ENCODE results near the gene SEPTIN5. TPM values are rescaled to one million over a fixed set of nuclear protein-coding genes. Genes with fewer than 3 reads are reported as not detected.
"Not testable (repeated sequence)": the region's sequence is repeated elsewhere in the genome, so short reads cannot be mapped to it uniquely, and the experiment has no call there.

The SEPTIN5 gene
- polyA plus RNA-seq, 1 experiment: 13.1 TPM

DNA sequence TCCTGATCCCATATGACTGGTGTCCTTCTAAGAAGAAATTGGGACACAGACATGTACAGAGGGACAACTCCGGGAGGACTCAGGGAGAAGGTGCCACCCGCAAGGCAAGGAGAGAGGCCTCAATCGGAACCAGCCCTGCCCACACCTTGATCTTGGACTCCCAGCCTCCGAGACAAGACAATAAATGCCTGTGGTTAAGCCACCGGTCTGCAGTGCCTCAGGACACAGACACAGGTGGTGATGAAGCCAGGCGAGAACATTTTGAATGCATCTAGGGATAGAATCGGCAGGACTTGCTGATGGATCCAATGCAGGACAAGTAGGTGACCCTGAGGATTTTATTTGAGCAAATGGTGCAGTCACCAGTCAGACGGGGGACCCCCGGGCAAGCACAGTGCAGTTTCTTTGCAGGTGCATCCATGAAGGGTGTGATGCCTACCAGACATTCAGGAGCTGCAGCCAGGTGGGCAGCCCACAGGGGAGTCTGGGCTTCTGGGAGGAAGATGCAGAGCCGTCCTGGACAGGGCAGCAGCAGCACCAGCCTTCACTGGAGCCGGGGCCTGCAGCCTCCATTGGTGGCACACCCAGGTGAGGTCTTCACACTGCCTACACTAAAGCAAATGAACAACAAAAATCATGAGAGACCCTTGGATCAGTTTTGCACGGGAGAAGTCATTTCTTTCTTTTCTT is 20.2 kb upstream of the SEPTIN5 start:
- Histone ChIP-seq H3K4me3 (ENCODE audit: low read depth, low read length) (no peak overlapping the region), H3K27me3 (ENCODE audit: control insufficient read depth, insufficient read depth, low read length) (no peaks in the 10 kb centered on the region), H3K9me3 (ENCODE audit: control insufficient read depth, insufficient read depth, low read length) (peaks cover 5% of the 10 kb centered on the region; the same call in 1 of the 2 replicates), H3K27ac (ENCODE audit: low read depth, low read length) (no peak overlapping the region)
- CTCF ChIA-PET: no interaction called here
- POLR2A ChIA-PET: interaction anchor here (0.7 kb wide), 1 partner anchor 270 kb away, joined by 6 read pairs; no protein-coding TSS in a partner anchor
- TF ChIP-seq, protein P1, sequence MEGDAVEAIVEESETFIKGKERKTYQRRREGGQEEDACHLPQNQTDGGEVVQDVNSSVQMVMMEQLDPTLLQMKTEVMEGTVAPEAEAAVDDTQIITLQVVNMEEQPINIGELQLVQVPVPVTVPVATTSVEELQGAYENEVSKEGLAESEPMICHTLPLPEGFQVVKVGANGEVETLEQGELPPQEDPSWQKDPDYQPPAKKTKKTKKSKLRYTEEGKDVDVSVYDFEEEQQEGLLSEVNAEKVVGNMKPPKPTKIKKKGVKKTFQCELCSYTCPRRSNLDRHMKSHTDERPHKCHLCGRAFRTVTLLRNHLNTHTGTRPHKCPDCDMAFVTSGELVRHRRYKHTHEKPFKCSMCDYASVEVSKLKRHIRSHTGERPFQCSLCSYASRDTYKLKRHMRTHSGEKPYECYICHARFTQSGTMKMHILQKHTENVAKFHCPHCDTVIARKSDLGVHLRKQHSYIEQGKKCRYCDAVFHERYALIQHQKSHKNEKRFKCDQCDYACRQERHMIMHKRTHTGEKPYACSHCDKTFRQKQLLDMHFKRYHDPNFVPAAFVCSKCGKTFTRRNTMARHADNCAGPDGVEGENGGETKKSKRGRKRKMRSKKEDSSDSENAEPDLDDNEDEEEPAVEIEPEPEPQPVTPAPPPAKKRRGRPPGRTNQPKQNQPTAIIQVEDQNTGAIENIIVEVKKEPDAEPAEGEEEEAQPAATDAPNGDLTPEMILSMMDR (IDR thresholded peaks at IDR 0.05; ENCODE audit: low read depth, low read length): no peak
- DNase-seq (ENCODE audit: low read depth, low spot score): no peak

DNA sequence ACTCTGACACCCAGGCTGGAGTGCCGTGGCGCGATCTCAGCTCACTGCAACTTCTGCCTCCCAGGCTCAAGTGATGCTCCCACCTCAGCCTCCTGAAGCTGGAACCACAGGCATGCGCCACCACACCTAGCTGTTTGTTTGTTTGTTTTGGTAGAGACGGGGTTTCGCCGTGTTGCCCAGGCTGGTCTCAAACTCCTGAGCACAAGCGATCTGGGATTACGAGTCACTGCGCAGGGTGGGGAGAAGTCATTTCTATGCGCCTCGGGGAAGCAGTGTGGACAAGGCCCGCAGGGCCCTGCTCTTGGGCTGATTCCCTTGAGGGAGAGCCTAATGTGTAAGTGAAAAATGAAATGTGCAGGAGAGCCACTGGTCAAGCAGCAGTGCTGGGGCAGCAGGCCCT is 19.6 kb upstream of the SEPTIN5 start:
- Histone ChIP-seq H3K27ac (ENCODE audit: low read depth, low read length) (no peak overlapping the region), H3K9me3 (ENCODE audit: control insufficient read depth, insufficient read depth, low read length) (peaks cover 5% of the 10 kb centered on the region; the same call in 1 of the 2 replicates), H3K4me3 (ENCODE audit: low read depth, low read length) (no peak overlapping the region), H3K27me3 (ENCODE audit: control insufficient read depth, insufficient read depth, low read length) (no peaks in the 10 kb centered on the region)
- TF ChIP-seq, protein P1 (IDR thresholded peaks at IDR 0.05; ENCODE audit: low read depth, low read length): no peak
- ChIA-PET POLR2A (interaction anchor here (0.7 kb wide), 1 partner anchor 271 kb away, joined by 6 read pairs; no protein-coding TSS in a partner anchor), CTCF (no interaction called here)
- DNase-seq (ENCODE audit: low read depth, low spot score): no peak

DNA sequence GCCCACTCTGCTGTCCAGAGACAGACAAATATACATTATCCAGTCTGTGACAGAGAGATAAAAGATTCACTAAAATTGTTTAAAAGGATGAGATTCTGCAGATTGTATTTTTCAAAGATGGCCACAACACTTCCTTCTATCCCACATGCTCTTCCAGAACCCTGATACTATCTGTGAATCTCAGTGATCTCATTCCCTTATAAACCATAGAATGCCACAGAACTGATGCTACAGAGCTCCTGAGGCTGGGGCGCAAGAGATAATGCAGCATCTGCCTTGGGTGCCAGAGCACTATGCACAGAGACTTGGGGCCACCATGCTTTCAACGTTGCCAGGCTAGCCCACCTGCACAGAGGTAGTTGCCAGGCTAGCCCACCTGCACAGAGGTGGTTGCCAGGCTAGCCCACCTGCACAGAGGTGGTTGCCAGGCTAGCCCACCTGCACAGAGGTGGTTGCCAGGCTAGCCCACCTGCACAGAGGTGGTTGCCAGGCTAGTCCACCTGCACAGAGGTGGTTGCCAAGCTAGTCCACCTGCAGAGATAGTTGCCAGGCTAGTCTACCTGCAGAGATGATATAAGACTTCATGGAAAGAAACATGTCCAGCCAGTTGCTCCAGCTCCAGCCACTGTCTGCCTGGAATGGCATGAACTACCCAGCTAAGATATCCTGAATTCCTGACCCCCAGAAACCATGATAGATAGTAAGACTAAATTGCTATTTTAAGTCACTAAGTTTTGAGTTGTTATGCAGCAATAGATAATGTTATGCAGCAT is 17.6 kb upstream of the SEPTIN5 start:
- no peak overlapping the region for H3K27ac ChIP-seq (ENCODE audit: low read depth, low read length)
- TF ChIP-seq, protein P1 (IDR thresholded peaks at IDR 0.05; ENCODE audit: low read depth, low read length): no peak
- ChIA-PET POLR2A (no interaction called here), CTCF (no interaction called here)
- DNase-seq (ENCODE audit: low read depth, low spot score): no peak
- no peak overlapping the region for H3K4me3 ChIP-seq (ENCODE audit: low read depth, low read length)
- peaks cover 5% of the 10 kb centered on the region; the same call in 1 of the 2 replicates for H3K9me3 ChIP-seq (ENCODE audit: control insufficient read depth, insufficient read depth, low read length)
- no peaks in the 10 kb centered on the region for H3K27me3 ChIP-seq (ENCODE audit: control insufficient read depth, insufficient read depth, low read length)

DNA sequence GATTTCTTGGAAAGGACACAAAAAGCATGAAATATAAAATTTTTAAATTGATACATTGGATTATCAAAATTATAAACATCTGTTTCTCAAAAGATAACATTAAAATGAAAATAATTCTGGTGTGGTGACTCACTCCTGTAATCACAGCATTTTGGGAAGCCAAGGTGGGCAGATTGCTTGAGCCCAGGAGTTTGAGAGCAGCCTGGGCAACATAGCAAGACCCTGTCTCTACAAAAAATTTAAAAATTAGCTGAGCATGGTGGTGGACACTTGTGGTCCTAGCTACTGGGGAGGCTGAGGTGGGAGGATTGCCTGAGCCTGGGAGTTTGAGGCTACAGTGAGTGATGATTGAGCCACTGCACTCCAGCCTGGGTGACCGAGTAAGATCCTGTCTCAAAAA is 16.4 kb upstream of the SEPTIN5 start:
- H3K27ac ChIP-seq (ENCODE audit: low read depth, low read length); POLR2A ChIA-PET; H3K4me3 ChIP-seq (ENCODE audit: low read depth, low read length); DNase-seq (ENCODE audit: low read depth, low spot score); H3K27me3 ChIP-seq (ENCODE audit: control insufficient read depth, insufficient read depth, low read length); H3K9me3 ChIP-seq (ENCODE audit: control insufficient read depth, insufficient read depth, low read length): not testable (repeated sequence)
- CTCF ChIA-PET: interaction anchor here (0.6 kb wide), 1 partner anchor 36 kb away, joined by 3 read pairs; no protein-coding TSS in a partner anchor

DNA sequence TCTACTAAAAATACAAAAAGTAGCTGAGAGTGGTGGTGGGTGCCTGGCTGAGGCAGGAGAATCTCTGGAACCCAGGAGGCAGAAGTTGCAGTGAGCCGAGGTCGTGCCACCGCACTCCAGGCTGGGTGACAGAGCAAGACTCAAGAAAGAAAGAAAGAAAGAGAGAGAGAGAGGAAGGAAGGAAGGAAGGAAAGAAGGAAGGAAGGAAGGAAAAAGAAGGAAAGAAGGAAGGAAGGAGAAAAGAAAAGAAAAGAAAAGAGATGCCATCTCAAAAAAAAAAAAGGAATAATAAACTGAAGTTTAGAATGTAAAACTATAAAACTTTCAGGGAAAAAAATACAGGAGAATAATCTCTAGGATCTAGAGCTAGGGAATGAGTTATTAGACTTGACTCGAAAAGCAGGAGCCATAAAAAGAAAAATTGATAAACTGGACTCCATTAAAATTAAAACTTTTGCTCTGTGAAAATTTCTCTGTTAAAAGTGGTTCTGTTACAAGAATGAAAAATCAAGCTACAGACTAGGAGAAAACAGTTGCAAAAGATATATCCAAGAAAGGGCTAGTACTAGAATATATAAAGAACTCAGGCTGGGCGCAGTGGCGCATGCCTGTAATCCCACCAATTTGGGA is 13.4 kb upstream of the SEPTIN5 start:
- Histone ChIP-seq H3K4me3 (ENCODE audit: low read depth, low read length) (no peak overlapping the region), H3K27me3 (ENCODE audit: control insufficient read depth, insufficient read depth, low read length) (peaks cover 15% of the 10 kb centered on the region), H3K27ac (ENCODE audit: low read depth, low read length) (no peak overlapping the region), H3K9me3 (ENCODE audit: control insufficient read depth, insufficient read depth, low read length) (peaks cover under 1% of the 10 kb centered on the region; the same call in 1 of the 2 replicates)
- TF ChIP-seq, protein P1 (IDR thresholded peaks at IDR 0.05; ENCODE audit: low read depth, low read length): no peak
- CTCF ChIA-PET: no interaction called here
- DNase-seq (ENCODE audit: low read depth, low spot score): no peak
- POLR2A ChIA-PET: interaction anchor here (0.7 kb wide), 1 partner anchor 23 kb away, joined by 13 read pairs; no protein-coding TSS in a partner anchor

Data from AG04450 (cell line).